Parathyroid adenoma (tissue), 2 donors: ENCODE measurements around the gene CBX3.

Experiments used
- H2AFZ ChIP-seq: fragments of 300-600 bp; sonication (generic); one replicate; pipeline ENCODE4 v1.7.0; 2017; ENCODE audit warnings: antibody characterized with exemption, mild to moderate bottlenecking
- H3K27ac ChIP-seq: fragments of 300-600 bp; sonication (generic); one replicate; pipeline ENCODE4 v1.7.0; 2017
- H3K27me3 ChIP-seq: fragments of 300-600 bp; sonication (generic); one replicate; pipeline ENCODE4 v1.7.0; 2017; ENCODE audit warnings: low read length; ENCODE audit not compliant: control insufficient read depth, insufficient read depth
- H3K36me3 ChIP-seq: fragments of 300-600 bp; sonication (generic); one replicate; pipeline ENCODE4 v1.7.0; 2017; ENCODE audit warnings: low read length; ENCODE audit not compliant: control insufficient read depth, insufficient read depth
- H3K4me1 ChIP-seq: fragments of 300-600 bp; sonication (generic); one replicate; pipeline ENCODE4 v1.7.0; 2017; ENCODE audit warnings: control low read depth
- H3K4me2 ChIP-seq: fragments of 300-600 bp; sonication (generic); one replicate; pipeline ENCODE4 v1.7.0; 2017; ENCODE audit warnings: low read length
- H3K4me3 ChIP-seq: fragments of 300-600 bp; sonication (generic); one replicate; pipeline ENCODE4 v1.7.0; 2017; ENCODE audit warnings: low read depth, low read length
- H3K79me2 ChIP-seq: fragments of 300-600 bp; sonication (generic); one replicate; pipeline ENCODE4 v1.7.0; 2017; ENCODE audit warnings: control low read depth
- H3K9ac ChIP-seq: fragments of 300-600 bp; sonication (generic); one replicate; pipeline ENCODE4 v1.7.0; 2017; ENCODE audit warnings: mild to moderate bottlenecking
- H3K9me3 ChIP-seq: fragments of 300-600 bp; sonication (generic); one replicate; pipeline ENCODE4 v1.7.0; 2017; ENCODE audit warnings: low read length; ENCODE audit not compliant: control insufficient read depth
- CTCF ChIP-seq: fragments of 300-600 bp; sonication (generic); IDR thresholded peaks from one replicate; pipeline ENCODE4 v1.7.0; 2017; ENCODE audit warnings: antibody characterized with exemption, mild to moderate bottlenecking
- donor health status: primary hyperparathyroidism.

The CBX3 gene

GRCh38 chr7:26213807-26214515 is 12.4 kb downstream of the CBX3 start:
- no peaks in the 10 kb centered on the region for H3K27me3 ChIP-seq
- H3K9me3 ChIP-seq, result no peaks in the 10 kb centered on the region
- H3K4me1 ChIP-seq, result no peaks in the 10 kb centered on the region
- H3K27ac ChIP-seq, result no peak overlapping the region
- no peaks in the 10 kb centered on the region for H3K79me2 ChIP-seq
- no peak overlapping the region for H3K4me3 ChIP-seq
- no peaks in the 10 kb centered on the region for H3K36me3 ChIP-seq
- H3K4me2 ChIP-seq, result no peak overlapping the region
- H3K9ac ChIP-seq, result no peak overlapping the region
- TF ChIP-seq CTCF, result no peak
- no peak overlapping the region for H2AFZ ChIP-seq

- H3K36me3 ChIP-seq, result no peaks in the 10 kb centered on the region
- no peak overlapping the region for H3K4me3 ChIP-seq
- TF ChIP-seq CTCF, result no peak
- H3K9ac ChIP-seq, result no peak overlapping the region
- H3K4me1 ChIP-seq, result no peaks in the 10 kb centered on the region
- H3K4me2 ChIP-seq, result no peak overlapping the region
- no peaks in the 10 kb centered on the region for H3K27me3 ChIP-seq
- H3K27ac ChIP-seq, result no peak overlapping the region
- no peaks in the 10 kb centered on the region for H3K79me2 ChIP-seq
- H3K9me3 ChIP-seq, result no peaks in the 10 kb centered on the region
- no peak overlapping the region for H2AFZ ChIP-seq
These were observed 14.5 kb downstream of the CBX3 start for GRCh38 chr7:26216049-26216448.

- no peak overlapping the region for H3K9ac ChIP-seq
- H3K4me3 ChIP-seq, result no peak overlapping the region
- no peaks in the 10 kb centered on the region for H3K4me1 ChIP-seq
- H2AFZ ChIP-seq, result no peak overlapping the region
- no peak overlapping the region for H3K4me2 ChIP-seq
- H3K27me3 ChIP-seq, result no peaks in the 10 kb centered on the region
- H3K9me3 ChIP-seq, result no peaks in the 10 kb centered on the region
- TF ChIP-seq CTCF, result no peak
- no peak overlapping the region for H3K27ac ChIP-seq
- no peaks in the 10 kb centered on the region for H3K36me3 ChIP-seq
- no peaks in the 10 kb centered on the region for H3K79me2 ChIP-seq
These were observed 22.8 kb downstream of the CBX3 start for GRCh38 chr7:26224359-26224758.

- H3K9ac ChIP-seq, result no peak overlapping the region
- H3K4me2 ChIP-seq, result no peak overlapping the region
- no peaks in the 10 kb centered on the region for H3K36me3 ChIP-seq
- no peak overlapping the region for H3K4me3 ChIP-seq
- H3K9me3 ChIP-seq, result no peaks in the 10 kb centered on the region
- no peaks in the 10 kb centered on the region for H3K4me1 ChIP-seq
- no peak overlapping the region for H2AFZ ChIP-seq
- no peak overlapping the region for H3K27ac ChIP-seq
- no peak for TF ChIP-seq CTCF
- no peaks in the 10 kb centered on the region for H3K27me3 ChIP-seq
- H3K79me2 ChIP-seq, result no peaks in the 10 kb centered on the region
These were observed 26.4 kb downstream of the CBX3 start for GRCh38 chr7:26227987-26228386.

- H3K36me3 ChIP-seq, result no peaks in the 10 kb centered on the region
- H3K9ac ChIP-seq, result no peak overlapping the region
- no peaks in the 10 kb centered on the region for H3K9me3 ChIP-seq
- H3K4me3 ChIP-seq, result no peak overlapping the region
- no peak overlapping the region for H2AFZ ChIP-seq
- TF ChIP-seq CTCF, result no peak
- H3K4me2 ChIP-seq, result no peak overlapping the region
- H3K4me1 ChIP-seq, result no peaks in the 10 kb centered on the region
- H3K79me2 ChIP-seq, result no peaks in the 10 kb centered on the region
- no peak overlapping the region for H3K27ac ChIP-seq
- H3K27me3 ChIP-seq, result no peaks in the 10 kb centered on the region
These were observed 32.5 kb downstream of the CBX3 start for GRCh38 chr7:26233902-26234511.
